Endodermal cell (in vitro differentiated cells): Measurements from ENCODE around the gene STARD8. TPM values are rescaled to one million over a fixed set of nuclear protein-coding genes. Genes with fewer than 3 reads are reported as not detected.

ENCODE experiments used
- DNase-seq: peaks from one replicate; pipeline ENCODE4 v3.0.0-alpha.2; 2017
- H3K27ac ChIP-seq: 2 replicates; pipeline ENCODE4 v1.5.1; 2013; ENCODE audit warnings: mild to moderate bottlenecking, low read depth, low read length, moderate library complexity
- H3K27me3 ChIP-seq: 2 replicates; pipeline ENCODE4 v1.6.1; 2013; ENCODE audit warnings: mild to moderate bottlenecking, low read length, moderate library complexity; ENCODE audit not compliant: insufficient read depth, control insufficient read depth, poor library complexity, severe bottlenecking
- H3K36me3 ChIP-seq: 2 replicates; pipeline ENCODE4 v1.7.0; 2013; ENCODE audit warnings: mild to moderate bottlenecking, low read length, moderate library complexity; ENCODE audit not compliant: control insufficient read depth, insufficient read depth
- H3K4me1 ChIP-seq: one replicate; pipeline ENCODE4 v1.7.0; 2013; ENCODE audit warnings: low read length; ENCODE audit not compliant: control insufficient read depth, insufficient read depth
- H3K4me3 ChIP-seq: 2 replicates; pipeline ENCODE4 v1.5.1; 2013; ENCODE audit warnings: mild to moderate bottlenecking, low read length, moderate library complexity
- H3K9ac ChIP-seq: 2 replicates; pipeline ENCODE4 v1.6.1; 2013; ENCODE audit warnings: mild to moderate bottlenecking, low read length, moderate library complexity; ENCODE audit not compliant: poor library complexity, severe bottlenecking; ENCODE audit errors: extremely low read depth
- H3K9me3 ChIP-seq: 2 replicates; pipeline ENCODE4 v1.6.1; 2013; ENCODE audit warnings: mild to moderate bottlenecking, low read length, moderate library complexity; ENCODE audit not compliant: control insufficient read depth
- H3K27ac Mint-ChIP-seq: 2 replicates; pipeline ENCODE4 v1.8.0; 2020; ENCODE audit warnings: mixed read lengths
- H3K27me3 Mint-ChIP-seq: 2 replicates; pipeline ENCODE4 v1.8.0; 2021; ENCODE audit warnings: mild to moderate bottlenecking, mixed read lengths; ENCODE audit not compliant: insufficient read depth
- H3K36me3 Mint-ChIP-seq: 2 replicates; pipeline ENCODE4 v1.8.0; 2020; ENCODE audit warnings: low read depth, mixed read lengths
- H3K4me1 Mint-ChIP-seq: 2 replicates; pipeline ENCODE4 v1.8.0; 2020; ENCODE audit warnings: mixed read lengths
- H3K4me3 Mint-ChIP-seq: 2 replicates; pipeline ENCODE4 v1.8.0; 2020; ENCODE audit warnings: mild to moderate bottlenecking, moderate library complexity, mixed read lengths
- H3K9me3 Mint-ChIP-seq: 2 replicates; pipeline ENCODE4 v1.8.0; 2020; ENCODE audit warnings: mild to moderate bottlenecking, mixed read lengths
- WGBS, 2 experiments: methylation state at CpG; one replicate each; pipeline versions ENCODE4 v1.1.5 to v1.1.7; 2013; ENCODE audit warnings: missing lambda C conversion rate in 2 of 2, mixed read lengths in 1 of 2; ENCODE audit not compliant: insufficient coverage in 1 of 2, insufficient read length in 1 of 2; 5-methylcytosine and 5-hydroxymethylcytosine counted together
- total RNA-seq, 2 donors: library from RNA; stranded (reverse); fragmentation: NEBNext Ultra II Directional in 1 of 2; extraction: Animal tissue kit (Norgen Biotek cat#: 25700) in 1 of 2; gene quantifications; 2 replicates in 1 of 2; 3 replicates in 1 of 2; pipeline ENCODE4 v1.2.1, GENCODE V29; 2021
- TF ChIP-seq, protein P1 (sequence below): fragments of 200-600 bp; sonication (generic); conservative IDR thresholded peaks from 2 replicates; pipeline ENCODE4 v1.5.0; 2021; ENCODE audit warnings: antibody characterized with exemption, mild to moderate bottlenecking

The STARD8 gene
- total RNA-seq, 2 donors from 2014 or later: 1.5 to 1.8 TPM

DNA sequence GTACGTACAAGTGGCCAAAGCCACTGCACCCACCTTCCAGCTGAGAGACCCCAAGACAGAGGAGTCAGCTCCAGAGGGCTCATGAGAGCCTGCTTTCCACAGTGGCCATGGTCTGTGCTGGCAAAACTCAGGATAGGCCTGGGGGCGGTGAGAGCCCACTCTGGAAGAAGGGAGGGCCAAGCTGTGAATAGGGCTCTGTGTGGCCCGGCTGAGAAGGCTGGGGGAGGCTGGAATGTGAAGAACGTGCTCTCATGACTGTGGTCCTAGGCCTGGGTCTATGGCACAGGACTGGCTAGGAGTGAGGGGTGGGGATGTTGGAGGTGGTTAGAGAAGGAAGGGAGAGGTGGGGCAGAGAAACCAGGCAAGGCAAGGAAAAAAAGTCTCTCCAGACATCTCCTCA lies 13.3 kb downstream of the STARD8 start:
- Mint-ChIP-seq H3K4me3 (no peak overlapping the region), H3K4me1 (no peaks in the 10 kb centered on the region), H3K36me3 (no peaks in the 10 kb centered on the region), H3K27ac (no peak overlapping the region), H3K27me3 (no peaks in the 10 kb centered on the region), H3K9me3 (peaks cover 64% of the 10 kb centered on the region)
- Histone ChIP-seq H3K36me3 (no peaks in the 10 kb centered on the region), H3K9me3 (no peaks in the 10 kb centered on the region), H3K4me1 (no peaks in the 10 kb centered on the region), H3K4me3 (no peak overlapping the region), H3K27me3 (no peaks in the 10 kb centered on the region), H3K9ac (no peak overlapping the region), H3K27ac (no peak overlapping the region)
- no peak for DNase-seq
- WGBS, 2 experiments: 88 to 100% methylated on average over 1 to 4 of the region's 4 CpGs
- TF ChIP-seq, protein P1, sequence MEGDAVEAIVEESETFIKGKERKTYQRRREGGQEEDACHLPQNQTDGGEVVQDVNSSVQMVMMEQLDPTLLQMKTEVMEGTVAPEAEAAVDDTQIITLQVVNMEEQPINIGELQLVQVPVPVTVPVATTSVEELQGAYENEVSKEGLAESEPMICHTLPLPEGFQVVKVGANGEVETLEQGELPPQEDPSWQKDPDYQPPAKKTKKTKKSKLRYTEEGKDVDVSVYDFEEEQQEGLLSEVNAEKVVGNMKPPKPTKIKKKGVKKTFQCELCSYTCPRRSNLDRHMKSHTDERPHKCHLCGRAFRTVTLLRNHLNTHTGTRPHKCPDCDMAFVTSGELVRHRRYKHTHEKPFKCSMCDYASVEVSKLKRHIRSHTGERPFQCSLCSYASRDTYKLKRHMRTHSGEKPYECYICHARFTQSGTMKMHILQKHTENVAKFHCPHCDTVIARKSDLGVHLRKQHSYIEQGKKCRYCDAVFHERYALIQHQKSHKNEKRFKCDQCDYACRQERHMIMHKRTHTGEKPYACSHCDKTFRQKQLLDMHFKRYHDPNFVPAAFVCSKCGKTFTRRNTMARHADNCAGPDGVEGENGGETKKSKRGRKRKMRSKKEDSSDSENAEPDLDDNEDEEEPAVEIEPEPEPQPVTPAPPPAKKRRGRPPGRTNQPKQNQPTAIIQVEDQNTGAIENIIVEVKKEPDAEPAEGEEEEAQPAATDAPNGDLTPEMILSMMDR: no peak

GRCh38 chrX:68665502-68665901 lies 18.0 kb downstream of the STARD8 start:
- Mint-ChIP-seq H3K4me1 (peaks cover 5% of the 10 kb centered on the region), H3K36me3 (no peaks in the 10 kb centered on the region), H3K27ac (no peak overlapping the region), H3K4me3 (no peak overlapping the region), H3K27me3 (no peaks in the 10 kb centered on the region), H3K9me3 (peaks cover 73% of the 10 kb centered on the region)
- no peaks in the 10 kb centered on the region for H3K4me1 ChIP-seq
- H3K36me3 ChIP-seq: no peaks in the 10 kb centered on the region
- TF ChIP-seq, protein P1: peak; percentile 62
- no peak overlapping the region for H3K4me3 ChIP-seq
- DNase-seq: no peak
- 70 to 76% methylated on average over 6 to 9 of the region's 9 CpGs for WGBS, 2 experiments
- no peaks in the 10 kb centered on the region for H3K9me3 ChIP-seq
- no peaks in the 10 kb centered on the region for H3K27me3 ChIP-seq
- no peak overlapping the region for H3K9ac ChIP-seq
- H3K27ac ChIP-seq: no peak overlapping the region

DNA sequence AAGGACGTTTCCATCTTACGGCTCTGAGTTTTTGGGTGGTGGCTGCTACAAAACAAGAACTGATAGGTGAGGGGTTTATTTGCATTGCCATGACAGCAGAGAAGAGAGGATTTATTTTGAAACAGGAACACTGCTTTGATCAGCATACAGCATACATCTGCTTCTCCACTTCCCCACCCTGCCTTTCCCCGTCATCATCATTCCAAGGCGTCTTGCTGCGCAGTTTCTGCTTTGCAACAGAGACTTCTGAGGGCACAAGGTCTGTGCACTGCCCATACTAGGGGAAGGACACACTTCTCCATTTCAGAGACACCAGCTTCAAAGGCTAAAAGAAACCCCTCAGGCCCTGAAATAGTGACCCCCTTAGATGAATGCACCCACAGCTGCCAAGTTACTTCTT lies 19.1 kb downstream of the STARD8 start:
- H3K9me3 Mint-ChIP-seq: peaks cover 70% of the 10 kb centered on the region
- no peak for DNase-seq
- H3K36me3 ChIP-seq: no peaks in the 10 kb centered on the region
- no peaks in the 10 kb centered on the region for H3K4me1 ChIP-seq
- no peaks in the 10 kb centered on the region for H3K9me3 ChIP-seq
- H3K27ac Mint-ChIP-seq: no peak overlapping the region
- H3K27me3 Mint-ChIP-seq: no peaks in the 10 kb centered on the region
- H3K9ac ChIP-seq: no peak overlapping the region
- peaks cover 5% of the 10 kb centered on the region for H3K4me1 Mint-ChIP-seq
- H3K4me3 Mint-ChIP-seq: no peak overlapping the region
- no peak overlapping the region for H3K4me3 ChIP-seq
- TF ChIP-seq, protein P1: no peak
- H3K27me3 ChIP-seq: no peaks in the 10 kb centered on the region
- H3K27ac ChIP-seq: no peak overlapping the region
- 95 to 100% methylated on average over 2 to 5 of the region's 5 CpGs for WGBS, 2 experiments
- no peaks in the 10 kb centered on the region for H3K36me3 Mint-ChIP-seq
